Right lobe of liver (tissue), 6 donors: ENCODE results near the gene PGLYRP3. TPM values are rescaled to one million over a fixed set of nuclear protein-coding genes. Genes with fewer than 3 reads are reported as not detected.

Experiments
- ATAC-seq, 4 donors: fragments of 200-7000 bp; cut with Tn5 transposase; one replicate each; pipeline ENCODE4 v1.9.1; 2020; ENCODE audit warnings: mild to moderate bottlenecking in 4 of 4, moderate library complexity in 4 of 4
- DNase-seq, 3 donors: peaks; one replicate each; pipeline ENCODE4 v3.0.0-alpha.2; 2020
- H3K27ac ChIP-seq, 3 donors: fragments of 200-600 bp; one replicate each; pipeline ENCODE4 v1.8.0; 2022
- H3K27me3 ChIP-seq, 2 donors: fragments of 200-600 bp; one replicate each; pipeline ENCODE4 v1.8.0; 2022
- H3K36me3 ChIP-seq, 4 donors: fragments of 200-600 bp; sonication (generic) in 1 of 4; one replicate each; pipeline versions ENCODE4 v1.5.1 to v1.8.0; 2017 to 2022; ENCODE audit warnings: control low read depth in 1 of 4
- H3K4me1 ChIP-seq, 4 donors: fragments of 200-600 bp; sonication (generic) in 1 of 4; one replicate each; pipeline versions ENCODE4 v1.5.1 to v1.8.0; 2017 to 2022; ENCODE audit warnings: control low read depth in 1 of 4
- H3K4me3 ChIP-seq, 3 donors: fragments of 200-600 bp; one replicate each; pipeline ENCODE4 v1.8.0; 2022
- H3K9me3 ChIP-seq, 4 donors: fragments of 200-600 bp; sonication (generic) in 1 of 4; one replicate each; pipeline versions ENCODE4 v1.5.1 to v1.8.0; 2017 to 2022; ENCODE audit warnings: control low read depth in 1 of 4
- CTCF ChIP-seq, 4 donors: fragments of 200-600 bp in 3 of 4; fragments of 450-650 bp in 1 of 4; IDR thresholded peaks; one replicate each; pipeline versions ENCODE4 v1.5.1 to v1.8.0; 2016 to 2022; ENCODE audit warnings: antibody characterized with exemption in 4 of 4, mild to moderate bottlenecking in 2 of 4
- POLR2A ChIP-seq: fragments of 450-650 bp; IDR thresholded peaks from one replicate; pipeline ENCODE4 v1.6.1; 2017; ENCODE audit warnings: antibody characterized with exemption, mild to moderate bottlenecking
- WGBS: methylation state at CpG from one replicate; pipeline ENCODE4 v1.1.6; 2018; ENCODE audit warnings: low coverage, low lambda C conversion rate; ENCODE audit not compliant: insufficient coverage; ENCODE audit errors: missing lambda C conversion rate; 5-methylcytosine and 5-hydroxymethylcytosine counted together
- intact Hi-C, 2 donors: fragments of 100-400 bp; cut with DNase I; formaldehyde crosslinking; loops; one replicate each; pipeline versions ENCODE4 v1.11.2 to v1.14.1; 2022
- small RNA-seq, 2 experiments: library from RNA; depleted of rRNA; stranded (forward); fragments of <200 nt; gene quantifications; one replicate each; pipeline ENCODE3, GENCODE V24; 2016
- total RNA-seq, 6 experiments: library from RNA; depleted of rRNA in 2 of 6; stranded (reverse); fragments of >200 nt in 2 of 6; fragmentation: NEBNext Ultra II Directional in 3 of 6; extraction: Animal tissue kit (Norgen Biotek cat#: 25700) in 3 of 6; gene quantifications; one replicate each; pipeline versions ENCODE4 v1.1.0 to v1.2.4, GENCODE V29; 2016 to 2023
- donor health status: DM: no; HTN: yes; CAD: no.
- donor health status: DM: no; HTN: no; CAD: no.
- donor health status: DM: no; HTN: no; CAD: no.
- donor health status: DM: no; HTN: yes; CAD: no.
- donor health status: DM: no; HTN: yes; CAD: no.

PGLYRP3 gene
- total RNA-seq, 6 experiments from 2014 or later, result not detected

DNA sequence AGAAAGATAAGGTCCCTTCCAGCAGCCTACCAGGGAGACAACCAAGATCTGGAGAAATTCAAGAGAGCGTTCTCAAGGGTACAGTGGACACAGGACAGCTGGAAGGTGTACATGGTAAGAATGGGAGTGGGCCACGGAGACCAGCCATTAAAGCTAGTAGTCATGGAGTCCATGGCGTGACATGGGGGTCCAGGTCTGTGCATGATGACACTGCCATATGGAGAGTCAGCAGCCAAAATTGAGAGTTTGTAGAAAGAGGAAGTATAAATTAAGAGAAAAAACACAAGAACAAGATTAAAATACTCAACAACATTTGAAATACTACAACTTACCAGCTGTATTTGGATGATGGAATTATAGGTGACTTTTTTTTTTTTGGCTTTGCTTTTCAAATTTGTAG, 61.2 kb downstream of the PGLYRP3 start:
- Histone ChIP-seq H3K36me3 (no peaks in the 10 kb centered on the region), H3K27me3 (no peaks in the 10 kb centered on the region), H3K9me3 (no peaks in the 10 kb centered on the region), H3K4me3 (no peak overlapping the region), H3K27ac (no peak overlapping the region), H3K4me1 (no peaks in the 10 kb centered on the region)
- 82% methylated on average over 3 of the region's 3 CpGs for WGBS
- intact Hi-C loops, result no loop called here
- TF ChIP-seq CTCF (IDR thresholded peaks at IDR 0.05) (no peak), POLR2A (no peak)
- no peak for DNase-seq
- no peak for ATAC-seq

DNA sequence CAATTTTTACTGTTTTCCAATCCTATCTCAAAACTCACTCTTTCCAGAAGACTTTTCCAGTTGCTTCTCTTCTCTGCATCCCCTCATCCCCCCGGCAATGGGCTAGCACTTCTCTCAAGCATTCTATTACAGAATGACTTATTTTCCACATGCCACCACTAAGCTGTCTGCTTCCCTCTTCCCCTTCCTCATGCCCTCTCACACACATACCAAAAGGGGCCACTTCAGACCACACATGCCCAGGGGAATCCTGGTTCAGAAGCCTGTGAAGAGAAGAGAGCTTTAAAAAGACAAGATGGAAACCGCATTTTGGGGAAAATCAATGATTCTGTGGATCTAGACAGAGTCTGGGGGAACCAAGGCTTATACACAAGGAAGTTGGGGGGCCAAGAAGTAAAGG, 61.7 kb downstream of the PGLYRP3 start:
- Histone ChIP-seq H3K27ac (no peak overlapping the region), H3K36me3 (no peaks in the 10 kb centered on the region), H3K4me3 (no peak overlapping the region), H3K9me3 (no peaks in the 10 kb centered on the region), H3K4me1 (no peaks in the 10 kb centered on the region), H3K27me3 (no peaks in the 10 kb centered on the region)
- WGBS, result 68% methylated on average over 2 of the region's 2 CpGs
- intact Hi-C loops, result no loop called here
- no peak for DNase-seq
- no peak for ATAC-seq
- TF ChIP-seq CTCF (IDR thresholded peaks at IDR 0.05), result no peak
- no peak for TF ChIP-seq POLR2A

DNA sequence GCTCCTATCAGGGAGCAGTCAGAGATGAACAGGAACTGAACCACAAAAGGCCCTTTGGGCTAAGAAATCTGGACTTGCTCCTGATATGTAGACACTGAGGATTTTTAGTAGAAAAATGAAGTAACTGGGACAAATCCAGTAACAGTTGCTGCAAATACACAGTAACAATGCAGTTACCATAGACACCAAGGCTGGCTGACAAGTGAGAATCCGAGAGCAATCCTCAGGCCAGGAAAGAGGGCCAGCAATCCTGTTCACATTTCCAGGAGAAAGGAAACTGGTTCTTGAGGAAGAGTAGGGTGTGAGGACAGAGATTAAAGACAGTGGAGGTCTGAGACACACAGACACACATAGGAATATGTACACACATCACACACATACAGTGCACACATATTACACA, 62.6 kb downstream of the PGLYRP3 start:
- H3K36me3 ChIP-seq, result no peaks in the 10 kb centered on the region
- H3K9me3 ChIP-seq, result no peaks in the 10 kb centered on the region
- no peak overlapping the region for H3K27ac ChIP-seq
- H3K27me3 ChIP-seq, result no peaks in the 10 kb centered on the region
- no peak for DNase-seq
- 71% methylated on average over 1 of the region's 1 CpG for WGBS
- H3K4me3 ChIP-seq, result no peak overlapping the region
- no peaks in the 10 kb centered on the region for H3K4me1 ChIP-seq
- ATAC-seq, result no peak
- intact Hi-C loops, result no loop called here
- no peak for TF ChIP-seq CTCF (IDR thresholded peaks at IDR 0.05)
- TF ChIP-seq POLR2A, result no peak

- TF ChIP-seq POLR2A, result no peak
- TF ChIP-seq CTCF (IDR thresholded peaks at IDR 0.05), result no peak
- no peaks in the 10 kb centered on the region for H3K9me3 ChIP-seq
- intact Hi-C loops, result no loop called here
- WGBS, result 51% methylated on average over 5 of the region's 5 CpGs
- no peaks in the 10 kb centered on the region for H3K27me3 ChIP-seq
- no peaks in the 10 kb centered on the region for H3K4me1 ChIP-seq
- no peak overlapping the region for H3K27ac ChIP-seq
- ATAC-seq (no peak), DNase-seq (no peak)
- no peaks in the 10 kb centered on the region for H3K36me3 ChIP-seq
- no peak overlapping the region for H3K4me3 ChIP-seq
Observed at GRCh38 chr1:153248176-153248879, 64.4 kb downstream of the PGLYRP3 start.

Small RNAs within 50 kb of the gene (small RNA-seq; reads per million reads assigned to genes)
- 0 reads per million in 2 experiments for gene RNU6-160P

Other genes starting within 250 kb of the PGLYRP3 start
- gene SPRR2B, start 241.3 kb downstream of the PGLYRP3 start, total RNA-seq, result not detected
- not detected for gene SPRR2E, start 218.4 kb downstream of the PGLYRP3 start, total RNA-seq
- gene SPRR2F, start 199.4 kb downstream of the PGLYRP3 start, total RNA-seq, result not detected
- not detected for gene SPRR2G, start 162.1 kb downstream of the PGLYRP3 start, total RNA-seq
- not detected for gene LELP1, start 109.5 kb downstream of the PGLYRP3 start, total RNA-seq
- gene PRR9, start 95.4 kb downstream of the PGLYRP3 start, total RNA-seq, result not detected
- not detected for gene LORICRIN, start 53.3 kb downstream of the PGLYRP3 start, total RNA-seq
- not detected for gene PGLYRP4, start 35.9 kb upstream of the PGLYRP3 start, total RNA-seq
- gene S100A9, start 44.9 kb upstream of the PGLYRP3 start, total RNA-seq, result 10 to 100 TPM; 34.3 to 96.8 (median 64.5) TPM
- gene S100A12, start 62.7 kb upstream of the PGLYRP3 start, total RNA-seq, result 1 to 10 TPM; 1.5 to 3.8 (median 3.0) TPM
- gene S100A8, start 78.1 kb upstream of the PGLYRP3 start, total RNA-seq, result 10 to 100 TPM; 16.0 to 47.4 (median 30.0) TPM
- gene S100A7A, start 103.6 kb upstream of the PGLYRP3 start, total RNA-seq, result not detected
- gene S100A7, start 147.7 kb upstream of the PGLYRP3 start, total RNA-seq, result not detected
- 10 to 100 TPM in 5 of 6 experiments, 1 to 10 TPM in 1; 6.6 to 24.0 (median 12.0) TPM for gene S100A6, start 223.0 kb upstream of the PGLYRP3 start, total RNA-seq
- gene S100A5, start 228.0 kb upstream of the PGLYRP3 start, total RNA-seq, result not detected
- 10 to 100 TPM in 4 of 6 experiments, 1 to 10 TPM in 2; 7.6 to 21.6 (median 14.0) TPM for gene S100A4, start 232.9 kb upstream of the PGLYRP3 start, total RNA-seq
- gene S100A3, start 236.3 kb upstream of the PGLYRP3 start, total RNA-seq, result under 1 TPM in 1 of 6 experiments, not detected in 5; 0.29 TPM